ENCODE measurements around the gene FBN2. TPM values are rescaled to one million over a fixed set of nuclear protein-coding genes. Genes with fewer than 3 reads are reported as not detected.

The FBN2 gene
- total RNA-seq, 1 donor from 2014 or later = 0.11 TPM

- intact Hi-C loops (cut with DNase I) = no loop called here
- peaks cover 6% of the 10 kb centered on the region in 2 donors for H3K4me1 ChIP-seq
- H3K27ac ChIP-seq = no peak overlapping the region
- H3K36me3 ChIP-seq = no peaks in the 10 kb centered on the region
- H3K4me3 ChIP-seq = peak overlapping the region; percentile 53 to 63
- peaks cover 15% of the 10 kb centered on the region for H3K27me3 ChIP-seq
- H3K9me3 ChIP-seq = no peaks in the 10 kb centered on the region
- TF ChIP-seq CTCF (IDR thresholded peaks at IDR 0.05) = no peak
- DNase-seq (ENCODE audit: low spot score in 2 of 2) = peak in 1 of 2 donors; percentile 63
Measured at GRCh38 chr5:128538250-128539037, 399 bp upstream of the FBN2 start.

GRCh38 chr5:128537221-128537999 is 635 bp downstream of the FBN2 start:
- Histone ChIP-seq H3K27ac (no peak overlapping the region), H3K4me3 (peak overlapping the region; percentile 53 to 63), H3K9me3 (no peaks in the 10 kb centered on the region), H3K4me1 (peaks cover 6% of the 10 kb centered on the region in 2 donors), H3K36me3 (no peaks in the 10 kb centered on the region), H3K27me3 (peaks cover 15% of the 10 kb centered on the region)
- intact Hi-C loops (cut with DNase I) = no loop called here
- TF ChIP-seq CTCF (IDR thresholded peaks at IDR 0.05) = no peak
- peak in 1 of 2 donors; percentile 61 for DNase-seq (ENCODE audit: low spot score in 2 of 2)

GRCh38 chr5:128536254-128537220 is 1.5 kb downstream of the FBN2 start:
- DNase-seq (ENCODE audit: low spot score in 2 of 2) = no peak
- Histone ChIP-seq H3K9me3 (no peaks in the 10 kb centered on the region), H3K27ac (no peak overlapping the region), H3K36me3 (no peaks in the 10 kb centered on the region), H3K4me1 (peaks cover 6% of the 10 kb centered on the region in 2 donors), H3K27me3 (peaks cover 15% of the 10 kb centered on the region), H3K4me3 (peak overlapping the region; percentile 53 to 63)
- TF ChIP-seq CTCF (IDR thresholded peaks at IDR 0.05) = no peak
- intact Hi-C loops (cut with DNase I) = no loop called here

GRCh38 chr5:128535251-128535650 is 2.8 kb downstream of the FBN2 start:
- H3K27ac ChIP-seq = no peak overlapping the region

More at GRCh38 chr5:128535251-128535650, 2.8 kb downstream of the FBN2 start:
- Histone ChIP-seq H3K36me3 (no peaks in the 10 kb centered on the region), H3K9me3 (no peaks in the 10 kb centered on the region), H3K4me1 (peaks cover 6% of the 10 kb centered on the region in 2 donors), H3K4me3 (no peak overlapping the region), H3K27me3 (peaks cover 15% of the 10 kb centered on the region)
- DNase-seq (ENCODE audit: low spot score in 2 of 2) = no peak
- no peak for TF ChIP-seq CTCF (IDR thresholded peaks at IDR 0.05)
- intact Hi-C loops (cut with DNase I) = no loop called here

All from ascending aorta (tissue), 2 donors.